ENCODE results near the gene PTGER2.
A peak's percentile ranks its signal among the peaks of the same experiment; 100 is the strongest.

Gene PTGER2

DNA sequence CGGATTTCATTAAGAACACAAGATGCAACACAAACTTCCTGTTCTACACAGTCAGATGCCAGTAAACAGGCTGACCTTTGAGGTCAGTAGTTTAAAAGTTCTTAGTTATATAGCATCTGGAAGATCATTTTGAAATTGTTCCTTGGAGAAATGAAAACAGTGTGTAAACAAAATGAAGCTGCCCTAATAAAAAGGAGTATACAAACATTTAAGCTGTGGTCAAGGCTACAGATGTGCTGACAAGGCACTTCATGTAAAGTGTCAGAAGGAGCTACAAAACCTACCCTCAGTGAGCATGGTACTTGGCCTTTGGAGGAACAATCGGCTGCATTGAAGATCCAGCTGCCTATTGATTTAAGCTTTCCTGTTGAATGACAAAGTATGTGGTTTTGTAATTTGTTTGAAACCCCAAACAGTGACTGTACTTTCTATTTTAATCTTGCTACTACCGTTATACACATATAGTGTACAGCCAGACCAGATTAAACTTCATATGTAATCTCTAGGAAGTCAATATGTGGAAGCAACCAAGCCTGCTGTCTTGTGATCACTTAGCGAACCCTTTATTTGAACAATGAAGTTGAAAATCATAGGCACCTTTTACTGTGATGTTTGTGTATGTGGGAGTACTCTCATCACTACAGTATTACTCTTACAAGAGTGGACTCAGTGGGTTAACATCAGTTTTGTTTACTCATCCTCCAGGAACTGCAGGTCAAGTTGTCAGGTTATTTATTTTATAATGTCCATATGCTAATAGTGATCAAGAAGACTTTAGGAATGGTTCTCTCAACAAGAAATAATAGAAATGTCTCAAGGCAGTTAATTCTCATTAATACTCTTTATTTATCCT, 13.5 kb downstream of the PTGER2 start:
- Histone ChIP-seq H3K27me3 (ENCODE audit: low read depth, low read length) (no peaks in the 10 kb centered on the region), H3K9me3 (ENCODE audit: control insufficient read depth in 1 of 2, low read length in 2 of 2) (no peaks in the 10 kb centered on the region), H3K27ac (ENCODE audit: low read length) (peak overlapping the region; percentile 46), H3K4me1 (ENCODE audit: control insufficient read depth in 1 of 2, insufficient read depth in 2 of 2, low read length in 2 of 2) (peaks cover 14 to 21% of the 10 kb centered on the region in 2 donors), H3K36me3 (ENCODE audit: control insufficient read depth in 1 of 2, insufficient read depth in 2 of 2, low read length in 2 of 2) (no peaks in the 10 kb centered on the region), H3K4me3 (ENCODE audit: low read depth in 1 of 2, low read length in 2 of 2) (no peak overlapping the region)

DNA sequence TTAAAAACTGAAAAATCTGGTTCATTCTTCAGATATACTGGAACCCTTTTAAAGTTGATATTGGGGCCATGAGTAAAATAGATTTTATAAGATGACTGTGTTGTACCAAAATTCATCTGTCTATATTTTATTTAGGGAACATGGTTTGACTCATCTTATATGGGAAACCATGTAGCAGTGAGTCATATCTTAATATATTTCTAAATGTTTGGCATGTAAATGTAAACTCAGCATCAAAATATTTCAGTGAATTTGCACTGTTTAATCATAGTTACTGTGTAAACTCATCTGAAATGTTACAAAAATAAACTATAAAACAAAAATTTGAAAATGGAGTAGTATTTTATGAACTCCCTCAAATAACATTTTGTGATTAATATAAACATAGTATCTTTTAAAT, 14.2 kb downstream of the PTGER2 start:
- peak overlapping the region; percentile 46 for H3K27ac ChIP-seq (ENCODE audit: low read length)
- H3K9me3 ChIP-seq (ENCODE audit: control insufficient read depth in 1 of 2, low read length in 2 of 2): no peaks in the 10 kb centered on the region
- H3K4me3 ChIP-seq (ENCODE audit: low read depth in 1 of 2, low read length in 2 of 2): no peak overlapping the region
- H3K4me1 ChIP-seq (ENCODE audit: control insufficient read depth in 1 of 2, insufficient read depth in 2 of 2, low read length in 2 of 2): peaks cover 18 to 21% of the 10 kb centered on the region in 2 donors
- no peaks in the 10 kb centered on the region for H3K36me3 ChIP-seq (ENCODE audit: control insufficient read depth in 1 of 2, insufficient read depth in 2 of 2, low read length in 2 of 2)
- H3K27me3 ChIP-seq (ENCODE audit: low read depth, low read length): no peaks in the 10 kb centered on the region

GRCh38 chr14:52329678-52330369, 15.7 kb downstream of the PTGER2 start:
- H3K27ac ChIP-seq (ENCODE audit: low read length): no peak overlapping the region
- H3K4me1 ChIP-seq (ENCODE audit: control insufficient read depth in 1 of 2, insufficient read depth in 2 of 2, low read length in 2 of 2): peaks cover 21 to 28% of the 10 kb centered on the region in 2 donors
- no peaks in the 10 kb centered on the region for H3K36me3 ChIP-seq (ENCODE audit: control insufficient read depth in 1 of 2, insufficient read depth in 2 of 2, low read length in 2 of 2)
- no peaks in the 10 kb centered on the region for H3K9me3 ChIP-seq (ENCODE audit: control insufficient read depth in 1 of 2, low read length in 2 of 2)
- H3K4me3 ChIP-seq (ENCODE audit: low read depth in 1 of 2, low read length in 2 of 2): no peak overlapping the region
- H3K27me3 ChIP-seq (ENCODE audit: low read depth, low read length): no peaks in the 10 kb centered on the region

GRCh38 chr14:52332269-52332668, 18.2 kb downstream of the PTGER2 start:
- Histone ChIP-seq H3K4me1 (ENCODE audit: control insufficient read depth in 1 of 2, insufficient read depth in 2 of 2, low read length in 2 of 2) (peaks cover 11 to 15% of the 10 kb centered on the region in 2 donors), H3K4me3 (ENCODE audit: low read depth in 1 of 2, low read length in 2 of 2) (no peak overlapping the region), H3K27me3 (ENCODE audit: low read depth, low read length) (no peaks in the 10 kb centered on the region), H3K9me3 (ENCODE audit: control insufficient read depth in 1 of 2, low read length in 2 of 2) (no peaks in the 10 kb centered on the region), H3K36me3 (ENCODE audit: control insufficient read depth in 1 of 2, insufficient read depth in 2 of 2, low read length in 2 of 2) (no peaks in the 10 kb centered on the region), H3K27ac (ENCODE audit: low read length) (no peak overlapping the region)

DNA sequence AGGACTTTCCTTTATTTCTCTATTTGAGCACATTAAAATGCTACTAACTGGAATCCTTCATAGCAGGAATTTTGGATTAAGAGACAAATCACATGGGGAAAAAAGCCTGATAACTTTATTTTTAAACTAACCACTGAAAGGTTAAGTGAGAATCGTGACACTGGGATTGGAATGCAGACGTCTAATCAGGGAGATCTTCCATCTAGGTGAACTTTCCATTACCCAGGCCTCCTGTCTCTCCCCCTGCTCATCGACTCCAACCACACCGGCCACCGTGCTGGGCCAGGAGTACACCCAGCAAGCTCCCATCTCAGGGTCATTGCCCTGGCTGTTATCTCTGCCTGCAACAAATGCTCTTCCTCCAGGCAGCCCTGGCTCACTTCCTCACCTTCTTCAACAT, 19.0 kb downstream of the PTGER2 start:
- Histone ChIP-seq H3K27me3 (ENCODE audit: low read depth, low read length) (no peaks in the 10 kb centered on the region), H3K4me3 (ENCODE audit: low read depth in 1 of 2, low read length in 2 of 2) (no peak overlapping the region), H3K27ac (ENCODE audit: low read length) (no peak overlapping the region), H3K4me1 (ENCODE audit: control insufficient read depth in 1 of 2, insufficient read depth in 2 of 2, low read length in 2 of 2) (peaks cover 7 to 9% of the 10 kb centered on the region in 2 donors), H3K36me3 (ENCODE audit: control insufficient read depth in 1 of 2, insufficient read depth in 2 of 2, low read length in 2 of 2) (no peaks in the 10 kb centered on the region), H3K9me3 (ENCODE audit: control insufficient read depth in 1 of 2, low read length in 2 of 2) (no peaks in the 10 kb centered on the region)

- Histone ChIP-seq H3K27ac (ENCODE audit: low read length) (no peak overlapping the region), H3K36me3 (ENCODE audit: control insufficient read depth in 1 of 2, insufficient read depth in 2 of 2, low read length in 2 of 2) (no peaks in the 10 kb centered on the region), H3K4me1 (ENCODE audit: control insufficient read depth in 1 of 2, insufficient read depth in 2 of 2, low read length in 2 of 2) (peaks cover 7% of the 10 kb centered on the region in 2 donors), H3K9me3 (ENCODE audit: control insufficient read depth in 1 of 2, low read length in 2 of 2) (no peaks in the 10 kb centered on the region), H3K27me3 (ENCODE audit: low read depth, low read length) (no peaks in the 10 kb centered on the region), H3K4me3 (ENCODE audit: low read depth in 1 of 2, low read length in 2 of 2) (no peak overlapping the region)
Observed at GRCh38 chr14:52333823-52334657, 19.9 kb downstream of the PTGER2 start.

GRCh38 chr14:52336241-52336640, 22.1 kb downstream of the PTGER2 start:
- Histone ChIP-seq H3K4me1 (ENCODE audit: control insufficient read depth in 1 of 2, insufficient read depth in 2 of 2, low read length in 2 of 2) (peaks cover 7% of the 10 kb centered on the region in 2 donors), H3K27ac (ENCODE audit: low read length) (no peak overlapping the region), H3K9me3 (ENCODE audit: control insufficient read depth in 1 of 2, low read length in 2 of 2) (no peaks in the 10 kb centered on the region), H3K36me3 (ENCODE audit: control insufficient read depth in 1 of 2, insufficient read depth in 2 of 2, low read length in 2 of 2) (no peaks in the 10 kb centered on the region), H3K4me3 (ENCODE audit: low read depth in 1 of 2, low read length in 2 of 2) (no peak overlapping the region), H3K27me3 (ENCODE audit: low read depth, low read length) (no peaks in the 10 kb centered on the region)

DNA sequence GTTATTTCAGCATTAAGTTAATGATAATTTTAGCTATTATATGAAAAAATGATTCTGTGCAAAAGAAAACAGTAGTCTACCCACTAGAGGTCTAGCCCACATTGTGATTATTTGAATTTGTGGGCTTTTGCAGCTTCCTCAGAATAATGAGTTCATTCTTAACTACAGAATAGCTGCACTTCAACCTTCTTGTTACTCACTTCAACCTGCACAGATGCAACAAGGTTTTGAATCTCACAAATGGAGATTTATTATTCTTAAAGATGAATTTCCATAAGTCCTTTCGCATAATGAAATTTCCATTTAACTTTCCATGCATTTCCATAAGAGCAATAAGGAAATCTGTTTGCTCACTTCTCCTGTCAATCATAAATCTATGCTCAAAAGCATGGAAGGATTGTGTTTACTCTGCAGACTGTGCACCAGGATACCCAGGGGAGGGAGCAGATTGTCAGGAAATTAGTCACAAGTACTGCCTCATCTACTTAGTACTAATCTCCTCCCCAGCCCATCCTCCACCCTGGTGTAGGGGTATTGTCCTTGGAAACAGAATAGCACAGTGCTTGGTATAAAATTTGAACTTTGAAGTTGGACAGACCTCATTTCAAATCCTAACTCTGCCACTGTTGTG, 24.1 kb downstream of the PTGER2 start:
- Histone ChIP-seq H3K27ac (ENCODE audit: low read length) (no peak overlapping the region), H3K27me3 (ENCODE audit: low read depth, low read length) (no peaks in the 10 kb centered on the region), H3K4me1 (ENCODE audit: control insufficient read depth in 1 of 2, insufficient read depth in 2 of 2, low read length in 2 of 2) (peaks cover 4 to 7% of the 10 kb centered on the region in 2 donors), H3K9me3 (ENCODE audit: control insufficient read depth in 1 of 2, low read length in 2 of 2) (no peaks in the 10 kb centered on the region), H3K4me3 (ENCODE audit: low read depth in 1 of 2, low read length in 2 of 2) (no peak overlapping the region), H3K36me3 (ENCODE audit: control insufficient read depth in 1 of 2, insufficient read depth in 2 of 2, low read length in 2 of 2) (no peaks in the 10 kb centered on the region)

- H3K27me3 ChIP-seq (ENCODE audit: low read depth, low read length): no peaks in the 10 kb centered on the region
- no peaks in the 10 kb centered on the region for H3K4me1 ChIP-seq (ENCODE audit: control insufficient read depth in 1 of 2, insufficient read depth in 2 of 2, low read length in 2 of 2)
- H3K27ac ChIP-seq (ENCODE audit: low read length): no peak overlapping the region
- H3K9me3 ChIP-seq (ENCODE audit: control insufficient read depth in 1 of 2, low read length in 2 of 2): no peaks in the 10 kb centered on the region
- no peak overlapping the region for H3K4me3 ChIP-seq (ENCODE audit: low read depth in 1 of 2, low read length in 2 of 2)
- no peaks in the 10 kb centered on the region for H3K36me3 ChIP-seq (ENCODE audit: control insufficient read depth in 1 of 2, insufficient read depth in 2 of 2, low read length in 2 of 2)
Observed at GRCh38 chr14:52339262-52339661, 25.1 kb downstream of the PTGER2 start.

DNA sequence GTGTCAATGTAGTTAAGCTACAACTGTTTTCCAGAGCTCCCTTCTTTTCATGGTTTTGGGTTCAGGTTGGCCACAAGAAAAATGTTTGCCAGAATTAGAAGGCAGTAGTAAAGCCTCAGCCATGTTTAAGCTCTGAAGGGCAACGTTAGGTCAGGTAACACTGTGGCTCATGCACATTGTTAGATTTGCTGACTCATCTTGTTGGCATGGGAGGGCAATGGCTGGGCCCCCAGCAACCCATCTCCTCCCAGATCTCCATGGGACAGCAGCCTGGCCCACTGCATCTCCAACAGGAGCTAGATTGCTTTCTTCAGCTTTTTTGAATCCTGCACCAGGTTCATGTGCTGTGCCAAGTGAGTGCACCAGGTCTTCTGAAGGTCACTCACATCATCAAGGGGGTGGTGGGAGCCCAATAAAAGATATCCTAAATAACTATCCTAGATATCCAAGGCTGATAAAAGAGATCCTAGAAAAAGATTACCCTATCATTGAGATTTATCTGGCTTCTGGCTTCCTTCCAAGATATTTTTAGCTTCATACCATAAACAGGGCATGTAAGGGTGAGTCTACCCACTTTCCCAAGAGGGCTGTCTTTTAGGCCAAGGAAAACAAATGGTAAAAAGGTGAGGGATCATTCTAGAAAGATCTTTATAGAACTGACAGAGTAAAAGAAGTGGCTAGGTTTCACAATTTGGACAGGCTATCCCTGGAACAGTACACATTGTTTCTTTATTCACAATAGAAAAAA, 28.9 kb downstream of the PTGER2 start:
- H3K27me3 ChIP-seq (ENCODE audit: low read depth, low read length): no peaks in the 10 kb centered on the region
- H3K4me3 ChIP-seq (ENCODE audit: low read depth in 1 of 2, low read length in 2 of 2): no peak overlapping the region
- no peak overlapping the region for H3K27ac ChIP-seq (ENCODE audit: low read length)
- H3K36me3 ChIP-seq (ENCODE audit: control insufficient read depth in 1 of 2, insufficient read depth in 2 of 2, low read length in 2 of 2): no peaks in the 10 kb centered on the region
- no peaks in the 10 kb centered on the region for H3K9me3 ChIP-seq (ENCODE audit: control insufficient read depth in 1 of 2, low read length in 2 of 2)
- no peaks in the 10 kb centered on the region for H3K4me1 ChIP-seq (ENCODE audit: control insufficient read depth in 1 of 2, insufficient read depth in 2 of 2, low read length in 2 of 2)
